HL-60 (cell line): ENCODE results near the gene ATAD2B.

Experiments
- DNase-seq, 2 experiments: peaks; one replicate each; pipeline ENCODE4 v3.0.0-alpha.2; 2010 to 2020; ENCODE audit warnings: low read depth in 1 of 2, low spot score in 1 of 2
- H3K27ac ChIP-seq: fragments of 250-450 bp; sonication (Bioruptor Pico); replicated peaks from 2 replicates; pipeline ENCODE4 v1.5.1; 2020; ENCODE audit warnings: mild to moderate bottlenecking, moderate library complexity
- H3K27me3 ChIP-seq: fragments of 250-450 bp; sonication (Bioruptor Pico); 2 replicates; pipeline ENCODE4 v1.5.1; 2021; ENCODE audit warnings: mild to moderate bottlenecking, moderate library complexity; ENCODE audit not compliant: insufficient read depth, poor library complexity, severe bottlenecking
- H3K4me3 ChIP-seq: replicated peaks from 2 replicates; pipeline ENCODE4 v1.5.1; 2011; ENCODE audit warnings: mild to moderate bottlenecking, control low read depth, low read length; ENCODE audit not compliant: insufficient read depth
- GABPA ChIP-seq: IDR thresholded peaks from 2 replicates; pipeline ENCODE4 v1.6.1; 2012; ENCODE audit warnings: low read depth
- POLR2AphosphoS5 ChIP-seq: IDR thresholded peaks from 2 replicates; pipeline ENCODE4 v1.6.1; 2012; ENCODE audit warnings: low read depth
- SPI1 ChIP-seq: IDR thresholded peaks from 2 replicates; pipeline ENCODE4 v1.6.1; 2012; ENCODE audit warnings: low read depth, mild to moderate bottlenecking, borderline replicate concordance
- TF ChIP-seq, protein P1 (sequence below): IDR thresholded peaks from 2 replicates; pipeline ENCODE4 v1.6.1; 2012; ENCODE audit warnings: low read depth; ENCODE audit not compliant: insufficient replicate concordance
- TF ChIP-seq, protein P2 (sequence below): IDR thresholded peaks from one replicate; pipeline ENCODE4 v1.5.1; 2011; ENCODE audit warnings: low read length, control low read depth, inconsistent platforms; ENCODE audit not compliant: insufficient read depth

The ATAD2B gene

DNA sequence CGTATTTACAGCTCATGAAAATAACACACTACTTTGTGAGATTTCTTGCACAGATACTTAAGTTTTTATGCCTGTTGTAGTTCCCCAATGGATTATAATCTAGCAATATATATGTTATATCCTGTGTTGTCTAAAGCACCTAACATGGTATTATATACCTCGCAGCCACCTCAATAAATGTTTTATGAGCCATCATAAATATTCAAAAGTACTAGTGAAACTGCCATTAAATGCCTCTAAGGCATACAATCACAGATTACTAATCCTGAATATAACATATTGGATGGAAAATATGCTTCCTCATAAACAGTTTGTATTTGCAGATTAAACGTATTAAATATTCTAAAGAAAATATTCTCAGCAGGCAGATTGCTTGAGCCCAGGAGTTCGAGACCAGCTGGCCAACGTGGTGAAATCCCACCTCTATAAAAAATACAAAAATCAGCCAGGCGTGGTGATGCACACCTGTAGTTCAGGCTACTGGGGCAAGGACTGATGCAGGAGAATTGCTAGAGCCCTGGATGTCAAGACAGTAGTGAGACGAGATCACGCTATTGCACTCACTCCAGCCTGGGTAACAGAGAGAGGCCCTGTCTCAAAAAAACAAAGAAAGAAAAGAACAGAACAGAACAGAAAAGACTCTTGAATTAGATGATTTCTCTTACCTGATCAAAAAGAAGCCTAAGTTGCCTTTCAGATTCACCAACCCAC lies 64.1 kb downstream of the ATAD2B start:
- no peak overlapping the region for H3K4me3 ChIP-seq
- H3K27me3 ChIP-seq: no peaks in the 10 kb centered on the region
- TF ChIP-seq, protein P1, sequence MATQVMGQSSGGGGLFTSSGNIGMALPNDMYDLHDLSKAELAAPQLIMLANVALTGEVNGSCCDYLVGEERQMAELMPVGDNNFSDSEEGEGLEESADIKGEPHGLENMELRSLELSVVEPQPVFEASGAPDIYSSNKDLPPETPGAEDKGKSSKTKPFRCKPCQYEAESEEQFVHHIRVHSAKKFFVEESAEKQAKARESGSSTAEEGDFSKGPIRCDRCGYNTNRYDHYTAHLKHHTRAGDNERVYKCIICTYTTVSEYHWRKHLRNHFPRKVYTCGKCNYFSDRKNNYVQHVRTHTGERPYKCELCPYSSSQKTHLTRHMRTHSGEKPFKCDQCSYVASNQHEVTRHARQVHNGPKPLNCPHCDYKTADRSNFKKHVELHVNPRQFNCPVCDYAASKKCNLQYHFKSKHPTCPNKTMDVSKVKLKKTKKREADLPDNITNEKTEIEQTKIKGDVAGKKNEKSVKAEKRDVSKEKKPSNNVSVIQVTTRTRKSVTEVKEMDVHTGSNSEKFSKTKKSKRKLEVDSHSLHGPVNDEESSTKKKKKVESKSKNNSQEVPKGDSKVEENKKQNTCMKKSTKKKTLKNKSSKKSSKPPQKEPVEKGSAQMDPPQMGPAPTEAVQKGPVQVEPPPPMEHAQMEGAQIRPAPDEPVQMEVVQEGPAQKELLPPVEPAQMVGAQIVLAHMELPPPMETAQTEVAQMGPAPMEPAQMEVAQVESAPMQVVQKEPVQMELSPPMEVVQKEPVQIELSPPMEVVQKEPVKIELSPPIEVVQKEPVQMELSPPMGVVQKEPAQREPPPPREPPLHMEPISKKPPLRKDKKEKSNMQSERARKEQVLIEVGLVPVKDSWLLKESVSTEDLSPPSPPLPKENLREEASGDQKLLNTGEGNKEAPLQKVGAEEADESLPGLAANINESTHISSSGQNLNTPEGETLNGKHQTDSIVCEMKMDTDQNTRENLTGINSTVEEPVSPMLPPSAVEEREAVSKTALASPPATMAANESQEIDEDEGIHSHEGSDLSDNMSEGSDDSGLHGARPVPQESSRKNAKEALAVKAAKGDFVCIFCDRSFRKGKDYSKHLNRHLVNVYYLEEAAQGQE: no peak
- no peak for TF ChIP-seq GABPA
- TF ChIP-seq SPI1: no peak
- TF ChIP-seq POLR2AphosphoS5: no peak
- TF ChIP-seq, protein P2, sequence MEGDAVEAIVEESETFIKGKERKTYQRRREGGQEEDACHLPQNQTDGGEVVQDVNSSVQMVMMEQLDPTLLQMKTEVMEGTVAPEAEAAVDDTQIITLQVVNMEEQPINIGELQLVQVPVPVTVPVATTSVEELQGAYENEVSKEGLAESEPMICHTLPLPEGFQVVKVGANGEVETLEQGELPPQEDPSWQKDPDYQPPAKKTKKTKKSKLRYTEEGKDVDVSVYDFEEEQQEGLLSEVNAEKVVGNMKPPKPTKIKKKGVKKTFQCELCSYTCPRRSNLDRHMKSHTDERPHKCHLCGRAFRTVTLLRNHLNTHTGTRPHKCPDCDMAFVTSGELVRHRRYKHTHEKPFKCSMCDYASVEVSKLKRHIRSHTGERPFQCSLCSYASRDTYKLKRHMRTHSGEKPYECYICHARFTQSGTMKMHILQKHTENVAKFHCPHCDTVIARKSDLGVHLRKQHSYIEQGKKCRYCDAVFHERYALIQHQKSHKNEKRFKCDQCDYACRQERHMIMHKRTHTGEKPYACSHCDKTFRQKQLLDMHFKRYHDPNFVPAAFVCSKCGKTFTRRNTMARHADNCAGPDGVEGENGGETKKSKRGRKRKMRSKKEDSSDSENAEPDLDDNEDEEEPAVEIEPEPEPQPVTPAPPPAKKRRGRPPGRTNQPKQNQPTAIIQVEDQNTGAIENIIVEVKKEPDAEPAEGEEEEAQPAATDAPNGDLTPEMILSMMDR: no peak
- H3K27ac ChIP-seq: no peak overlapping the region
- no peak for DNase-seq

DNA sequence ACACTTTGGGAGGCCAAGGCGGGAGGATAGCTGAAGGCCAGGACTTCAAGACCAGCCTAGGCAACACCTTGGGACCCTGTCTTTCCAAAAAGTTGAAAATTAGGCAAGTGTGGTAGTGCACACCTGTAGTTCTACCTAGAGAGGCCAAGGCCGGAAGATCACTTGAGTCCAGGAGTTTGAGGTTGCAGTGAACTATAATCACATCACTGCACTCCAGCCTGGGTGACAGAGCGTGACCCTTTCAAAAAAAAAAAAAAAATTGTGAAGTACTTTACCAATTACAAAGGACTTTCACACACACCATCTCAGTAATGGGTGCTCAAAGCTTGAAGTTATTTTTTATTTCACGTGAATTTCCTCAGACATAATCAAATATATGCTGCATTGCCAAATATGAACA lies 65.0 kb downstream of the ATAD2B start:
- Histone ChIP-seq H3K4me3 (no peak overlapping the region), H3K27ac (no peak overlapping the region), H3K27me3 (no peaks in the 10 kb centered on the region)
- TF ChIP-seq GABPA (no peak), POLR2AphosphoS5 (no peak), SPI1 (no peak)
- TF ChIP-seq, protein P1: no peak
- TF ChIP-seq, protein P2: no peak
- no peak for DNase-seq

GRCh38 chr2:23859983-23860382 lies 66.9 kb downstream of the ATAD2B start:
- no peak for TF ChIP-seq SPI1
- Histone ChIP-seq H3K27me3 (no peaks in the 10 kb centered on the region), H3K4me3 (no peak overlapping the region), H3K27ac (no peak overlapping the region)
- DNase-seq: no peak

- Histone ChIP-seq H3K27me3 (no peaks in the 10 kb centered on the region), H3K27ac (no peak overlapping the region), H3K4me3 (no peak overlapping the region)
- TF ChIP-seq POLR2AphosphoS5: no peak
- TF ChIP-seq, protein P2: no peak
- no peak for TF ChIP-seq SPI1
- no peak for TF ChIP-seq GABPA
- TF ChIP-seq, protein P1: no peak
- no peak for DNase-seq
These were observed 67.7 kb downstream of the ATAD2B start for GRCh38 chr2:23859234-23859633.
